ENCODE data around the gene COPZ1.
A peak's percentile ranks its signal among the peaks of the same experiment; 100 is the strongest.

Gene COPZ1

DNA sequence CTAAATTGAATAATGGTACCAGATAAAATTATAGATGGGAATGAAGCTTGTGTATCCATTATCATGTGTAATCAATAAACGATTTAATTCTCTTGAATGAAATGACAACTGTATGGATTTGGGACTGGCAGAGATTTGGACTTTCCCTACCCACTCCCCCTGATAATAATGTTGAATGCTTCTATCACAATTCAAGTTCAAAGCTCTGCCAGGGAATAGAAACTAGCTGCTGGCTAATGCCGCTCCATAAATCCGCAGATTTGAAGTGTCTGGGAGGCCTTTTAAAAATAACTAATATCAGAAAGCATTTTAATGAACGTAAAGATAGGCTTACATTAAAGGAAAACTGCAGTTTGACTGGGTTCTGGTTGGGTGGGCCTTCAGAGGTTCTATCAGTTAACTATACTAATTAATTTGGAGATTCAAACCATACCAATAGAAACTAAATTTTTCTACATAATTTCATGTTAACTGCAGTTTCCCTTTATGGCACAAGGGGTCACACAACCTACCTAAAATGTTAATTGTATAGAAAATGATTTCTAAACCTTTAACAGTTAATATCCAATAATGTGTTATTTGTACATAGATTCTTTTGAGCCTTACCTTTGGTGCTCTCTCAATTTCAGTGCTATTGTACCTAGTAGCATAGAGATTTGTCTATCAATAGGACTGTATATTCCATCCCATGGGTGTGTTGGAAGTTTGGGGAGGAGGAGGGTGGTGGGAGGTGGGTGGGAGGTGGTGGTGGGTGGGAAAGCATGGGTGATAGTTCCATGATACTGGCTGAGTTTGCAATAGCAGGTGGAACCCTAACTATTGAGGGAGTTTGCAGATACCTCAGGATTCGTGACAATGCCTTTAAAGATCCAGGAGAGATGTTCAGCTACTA is 39.5 kb upstream of the COPZ1 start:
- Histone ChIP-seq H3K27me3 (ENCODE audit: control insufficient read depth in 3 of 3, insufficient read depth in 3 of 3, low read depth in 1 of 3, low read length in 3 of 3) (no peaks in the 10 kb centered on the region), H3K4ac (ENCODE audit: low read length) (no peak overlapping the region), H3K27ac (replicated peaks; ENCODE audit: low read length) (peak overlapping the region; percentile 50), H4K91ac (ENCODE audit: low read depth, low read length, poor library complexity) (no peak overlapping the region), H2BK15ac (ENCODE audit: low read length) (no peak overlapping the region), H3K18ac (ENCODE audit: low read length) (no peak overlapping the region), H3K79me1 (ENCODE audit: low read depth, low read length) (peaks cover 3% of the 10 kb centered on the region), H3K14ac (ENCODE audit: low read length) (no peak overlapping the region), H3K4me1 (ENCODE audit: control insufficient read depth in 2 of 2, insufficient read depth in 1 of 2, low read depth in 1 of 2, low read length in 2 of 2) (peaks cover 7 to 22% of the 10 kb centered on the region in 2 donors), H3K4me3 (ENCODE audit: low read length in 2 of 2) (no peak overlapping the region), H2BK120ac (ENCODE audit: low read depth, low read length) (no peak overlapping the region), H2AFZ (ENCODE audit: low read length) (no peak overlapping the region), H3K9me3 (replicated peaks in 1 of 2; ENCODE audit: control insufficient read depth in 2 of 2, insufficient read depth in 1 of 2, low read depth in 1 of 2, low read length in 2 of 2) (no peaks in the 10 kb centered on the region), H3K4me2 (ENCODE audit: insufficient read depth, low read length, poor library complexity, severe bottlenecking) (no peak overlapping the region), H2BK12ac (ENCODE audit: low read length) (no peak overlapping the region), H2AK5ac (ENCODE audit: low read depth, low read length) (no peak overlapping the region), H4K8ac (ENCODE audit: low read depth, low read length) (no peak overlapping the region), H3K9ac (ENCODE audit: low read depth, low read length, poor library complexity) (no peak overlapping the region), H2BK5ac (ENCODE audit: low read length) (no peak overlapping the region), H3K36me3 (replicated peaks in 1 of 2; ENCODE audit: control insufficient read depth in 2 of 2, insufficient read depth in 2 of 2, low read length in 2 of 2) (peaks cover 40 to 75% of the 10 kb centered on the region in 2 donors), H3K23ac (ENCODE audit: low read depth, low read length, poor library complexity) (no peak overlapping the region)
- no CpG with 5 or more reads among the region's 5 CpGs for WGBS, 2 donors (ENCODE audit: extremely low coverage in 2 of 2, insufficient read length in 2 of 2, insufficient replicate concordance in 1 of 2)
- DNase-seq (ENCODE audit: low spot score) = no peak

DNA sequence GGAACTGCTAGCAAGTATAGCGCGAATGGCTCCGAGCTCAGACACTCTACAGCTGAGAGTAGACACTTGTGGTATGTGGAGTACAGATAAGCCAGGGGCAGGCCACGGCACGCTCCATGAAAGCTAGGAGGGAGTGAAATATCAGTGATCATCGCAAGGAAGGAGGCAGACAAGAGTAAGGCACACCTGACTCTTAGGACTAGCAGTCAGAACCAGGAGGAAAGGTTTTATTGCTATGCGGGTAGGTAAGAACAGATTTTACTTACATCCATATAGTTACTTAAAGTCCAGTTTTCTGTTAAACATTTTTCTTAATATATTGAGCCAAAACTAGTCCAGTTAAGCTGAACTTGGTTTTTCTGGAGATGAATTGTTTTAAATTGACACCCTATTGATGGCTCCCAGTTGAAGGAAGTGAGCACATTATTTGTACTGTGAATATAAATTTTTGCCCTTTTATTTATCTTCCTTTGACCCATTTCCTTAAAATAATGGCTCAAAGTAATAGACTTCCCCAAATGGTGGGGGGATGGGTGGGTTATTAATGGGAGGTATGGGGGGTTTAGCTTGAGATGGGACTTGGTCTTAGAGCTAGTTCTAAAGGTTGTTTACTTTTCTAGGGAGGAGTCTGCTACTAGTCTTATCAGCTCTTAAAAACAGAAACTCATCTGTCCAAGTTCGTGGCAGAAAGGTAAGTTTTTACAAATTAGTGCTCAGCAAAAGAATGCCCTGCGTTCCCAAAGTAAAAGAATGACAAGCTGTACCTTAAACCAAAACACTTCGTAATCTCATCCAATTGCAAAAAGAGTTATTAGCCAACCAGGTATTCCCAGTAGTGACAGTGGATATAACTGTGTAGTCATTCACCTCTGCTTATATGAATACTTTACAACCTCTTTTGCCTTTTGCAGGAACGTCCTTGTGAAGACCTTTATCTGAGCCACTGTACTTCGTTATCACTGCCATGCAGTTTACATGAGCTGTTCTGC is 38.6 kb upstream of the COPZ1 start:
- H2BK5ac ChIP-seq (ENCODE audit: low read length) = no peak overlapping the region
- H4K91ac ChIP-seq (ENCODE audit: low read depth, low read length, poor library complexity) = no peak overlapping the region
- H3K18ac ChIP-seq (ENCODE audit: low read length) = no peak overlapping the region
- no peak overlapping the region for H3K4me2 ChIP-seq (ENCODE audit: insufficient read depth, low read length, poor library complexity, severe bottlenecking)
- H2BK15ac ChIP-seq (ENCODE audit: low read length) = no peak overlapping the region
- no peak overlapping the region for H4K8ac ChIP-seq (ENCODE audit: low read depth, low read length)
- no peak overlapping the region for H3K4ac ChIP-seq (ENCODE audit: low read length)
- no peak overlapping the region for H2BK120ac ChIP-seq (ENCODE audit: low read depth, low read length)
- no peak overlapping the region for H3K4me3 ChIP-seq (ENCODE audit: low read length in 2 of 2)
- H3K14ac ChIP-seq (ENCODE audit: low read length) = no peak overlapping the region
- H2AFZ ChIP-seq (ENCODE audit: low read length) = no peak overlapping the region
- H3K36me3 ChIP-seq (replicated peaks in 1 of 2; ENCODE audit: control insufficient read depth in 2 of 2, insufficient read depth in 2 of 2, low read length in 2 of 2) = peaks cover 39 to 70% of the 10 kb centered on the region in 2 donors
- DNase-seq (ENCODE audit: low spot score) = no peak
- H3K27ac ChIP-seq (replicated peaks; ENCODE audit: low read length) = peak overlapping the region; percentile 50
- peaks cover 3% of the 10 kb centered on the region for H3K79me1 ChIP-seq (ENCODE audit: low read depth, low read length)
- H3K27me3 ChIP-seq (ENCODE audit: control insufficient read depth in 3 of 3, insufficient read depth in 3 of 3, low read depth in 1 of 3, low read length in 3 of 3) = no peaks in the 10 kb centered on the region
- no peak overlapping the region for H3K23ac ChIP-seq (ENCODE audit: low read depth, low read length, poor library complexity)
- no peaks in the 10 kb centered on the region for H3K9me3 ChIP-seq (replicated peaks in 1 of 2; ENCODE audit: control insufficient read depth in 2 of 2, insufficient read depth in 1 of 2, low read depth in 1 of 2, low read length in 2 of 2)
- no peak overlapping the region for H3K9ac ChIP-seq (ENCODE audit: low read depth, low read length, poor library complexity)
- H2AK5ac ChIP-seq (ENCODE audit: low read depth, low read length) = no peak overlapping the region
- no peak overlapping the region for H2BK12ac ChIP-seq (ENCODE audit: low read length)
- H3K4me1 ChIP-seq (ENCODE audit: control insufficient read depth in 2 of 2, insufficient read depth in 1 of 2, low read depth in 1 of 2, low read length in 2 of 2) = peaks cover 7 to 22% of the 10 kb centered on the region in 2 donors
- no CpG with 5 or more reads among the region's 12 CpGs for WGBS, 2 donors (ENCODE audit: extremely low coverage in 2 of 2, insufficient read length in 2 of 2, insufficient replicate concordance in 1 of 2)

DNA sequence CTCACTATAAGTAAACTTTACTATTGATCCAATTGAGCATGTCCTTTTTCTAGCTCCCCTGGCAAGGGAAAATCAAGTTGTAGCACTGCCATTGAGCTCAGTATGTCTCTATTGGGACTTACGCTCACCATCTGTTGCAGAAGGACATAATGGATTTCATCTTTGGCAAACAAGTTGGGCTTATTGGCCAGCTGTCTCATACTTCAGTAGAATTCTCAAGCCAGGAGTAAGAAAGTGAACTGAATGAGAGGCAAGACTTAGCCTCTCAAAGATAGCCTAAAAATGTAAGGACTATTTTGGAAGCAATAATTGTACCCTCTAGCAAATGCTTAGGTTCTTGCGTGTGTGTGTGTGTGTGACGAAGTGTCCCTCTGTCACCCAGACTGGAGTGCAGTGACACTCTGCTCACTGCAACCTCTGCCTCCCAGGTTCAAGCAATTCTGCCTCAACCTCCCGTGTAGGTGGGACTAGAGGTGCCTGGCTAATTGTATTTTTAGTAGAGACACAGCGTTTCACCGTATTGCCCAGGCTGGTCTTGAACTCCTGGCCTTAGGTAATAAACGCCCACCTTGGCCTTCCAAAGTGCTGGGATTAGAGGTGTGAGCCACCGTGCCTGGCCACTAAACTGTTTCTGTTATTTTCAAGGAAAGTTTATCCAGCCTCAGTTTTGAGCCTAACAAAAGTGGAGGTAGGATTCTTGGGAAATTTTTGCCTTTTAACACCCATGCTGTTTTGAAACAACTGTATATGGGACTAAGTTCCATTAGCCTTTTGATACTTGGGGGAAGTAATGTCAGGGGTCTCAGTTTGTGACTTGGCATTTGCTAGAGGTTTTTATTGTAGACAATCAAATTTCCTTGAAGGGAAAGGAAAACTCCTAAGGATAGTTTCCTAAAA is 37.4 kb upstream of the COPZ1 start:
- no peak for DNase-seq (ENCODE audit: low spot score)
- Histone ChIP-seq H2AFZ (ENCODE audit: low read length) (no peak overlapping the region), H3K4me1 (ENCODE audit: control insufficient read depth in 2 of 2, insufficient read depth in 1 of 2, low read depth in 1 of 2, low read length in 2 of 2) (peaks cover 7 to 17% of the 10 kb centered on the region in 2 donors), H3K27me3 (ENCODE audit: control insufficient read depth in 3 of 3, insufficient read depth in 3 of 3, low read depth in 1 of 3, low read length in 3 of 3) (no peaks in the 10 kb centered on the region), H2AK5ac (ENCODE audit: low read depth, low read length) (no peak overlapping the region), H3K9ac (ENCODE audit: low read depth, low read length, poor library complexity) (no peak overlapping the region), H3K4me3 (ENCODE audit: low read length in 2 of 2) (no peak overlapping the region), H2BK15ac (ENCODE audit: low read length) (no peak overlapping the region), H2BK12ac (ENCODE audit: low read length) (no peak overlapping the region), H3K18ac (ENCODE audit: low read length) (no peak overlapping the region), H3K79me1 (ENCODE audit: low read depth, low read length) (peaks cover 3% of the 10 kb centered on the region), H4K8ac (ENCODE audit: low read depth, low read length) (no peak overlapping the region), H4K91ac (ENCODE audit: low read depth, low read length, poor library complexity) (no peak overlapping the region), H3K14ac (ENCODE audit: low read length) (no peak overlapping the region), H3K23ac (ENCODE audit: low read depth, low read length, poor library complexity) (no peak overlapping the region), H3K9me3 (replicated peaks in 1 of 2; ENCODE audit: control insufficient read depth in 2 of 2, insufficient read depth in 1 of 2, low read depth in 1 of 2, low read length in 2 of 2) (no peaks in the 10 kb centered on the region), H2BK120ac (ENCODE audit: low read depth, low read length) (no peak overlapping the region), H2BK5ac (ENCODE audit: low read length) (no peak overlapping the region), H3K36me3 (replicated peaks in 1 of 2; ENCODE audit: control insufficient read depth in 2 of 2, insufficient read depth in 2 of 2, low read length in 2 of 2) (peaks cover 33 to 58% of the 10 kb centered on the region in 2 donors), H3K4ac (ENCODE audit: low read length) (no peak overlapping the region), H3K27ac (replicated peaks; ENCODE audit: low read length) (peak overlapping the region; percentile 5), H3K4me2 (ENCODE audit: insufficient read depth, low read length, poor library complexity, severe bottlenecking) (no peak overlapping the region)
- no CpG with 5 or more reads among the region's 8 CpGs for WGBS, 2 donors (ENCODE audit: extremely low coverage in 2 of 2, insufficient read length in 2 of 2, insufficient replicate concordance in 1 of 2)

Measured in neuronal stem cell (in vitro differentiated cells).